ES-I3 (cell line): Measurements from ENCODE around the gene IQSEC2.

ENCODE experiments used
- H3K36me3 ChIP-seq: 2 replicates; pipeline ENCODE4 v1.6.1; 2013; ENCODE audit warnings: mild to moderate bottlenecking, low read length, control low read depth, moderate library complexity; ENCODE audit not compliant: insufficient read depth
- H3K4me1 ChIP-seq: 2 replicates; pipeline ENCODE4 v1.6.1; 2013; ENCODE audit warnings: mild to moderate bottlenecking, control low read depth, low read length; ENCODE audit not compliant: insufficient read depth
- H3K9ac ChIP-seq: 2 replicates; pipeline ENCODE4 v1.6.1; 2013; ENCODE audit warnings: low read depth, mild to moderate bottlenecking, low read length, moderate library complexity
- H3K9me3 ChIP-seq: 2 replicates; pipeline ENCODE4 v1.6.1; 2013; ENCODE audit warnings: mild to moderate bottlenecking, low read length, moderate library complexity; ENCODE audit not compliant: control insufficient read depth, insufficient read depth

IQSEC2 gene

DNA sequence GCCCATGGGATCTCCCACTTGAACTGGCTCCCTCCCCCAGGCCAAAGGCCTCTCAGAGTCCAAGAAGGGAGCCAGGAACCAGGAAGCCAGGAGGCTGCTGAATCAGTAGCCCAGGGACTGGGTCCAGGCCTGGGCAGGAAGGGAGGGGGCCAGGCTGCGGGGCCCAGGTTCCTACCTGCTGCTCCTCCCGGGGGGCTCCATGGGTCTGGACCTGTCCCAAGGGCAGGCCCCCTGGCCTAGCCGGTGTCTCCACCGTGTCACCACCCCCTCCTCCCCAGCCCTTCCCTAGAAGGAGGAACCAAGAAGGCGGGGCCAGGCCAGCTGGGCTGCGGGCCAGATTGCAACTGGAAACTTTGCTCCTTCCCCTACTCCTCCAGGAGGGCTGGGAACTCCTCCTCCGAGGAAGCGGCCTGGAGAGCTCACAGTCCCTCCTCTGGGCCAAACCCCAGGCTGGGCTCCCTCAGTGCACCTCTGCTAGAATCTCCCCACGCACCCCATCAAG lies at the start of gene IQSEC2:
Gene IQSEC2, minus strand, starts transcription at position 264 of the 502 bp plus-strand sequence.
- Histone ChIP-seq H3K4me1 (peaks cover 18% of the 10 kb centered on the region; the same call in 1 of the 2 replicates), H3K9ac (peak within 1 kb of the TSS; percentile 60), H3K36me3 (no peaks in the 10 kb centered on the region), H3K9me3 (no peaks in the 10 kb centered on the region)

- Histone ChIP-seq H3K9me3 (no peaks in the 10 kb centered on the region), H3K9ac (no peak overlapping the region), H3K36me3 (no peaks in the 10 kb centered on the region), H3K4me1 (no peaks in the 10 kb centered on the region)
Measured at GRCh38 chrX:53330331-53330730, 48.9 kb upstream of the IQSEC2 start.

DNA sequence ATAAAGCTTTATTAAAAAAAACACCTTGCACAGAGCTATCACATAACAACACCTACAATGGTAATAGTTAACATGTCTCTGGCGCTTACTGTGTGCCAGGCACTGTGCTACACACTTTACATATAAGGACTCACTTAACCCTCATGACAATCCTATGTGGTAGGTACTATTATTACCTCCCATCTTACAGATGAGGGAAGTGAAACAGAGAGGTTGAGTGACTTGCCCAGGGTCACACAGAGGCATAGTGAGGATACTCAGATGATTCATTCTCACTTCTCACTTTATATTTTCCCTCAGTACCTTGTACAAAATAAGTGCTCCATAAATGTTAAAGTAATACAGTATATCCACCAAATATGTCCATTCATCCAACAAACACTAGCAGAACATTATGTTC lies 43.4 kb upstream of the IQSEC2 start:
- Histone ChIP-seq H3K4me1 (peaks cover 10% of the 10 kb centered on the region; the same call in 1 of the 2 replicates), H3K9me3 (no peaks in the 10 kb centered on the region), H3K36me3 (no peaks in the 10 kb centered on the region), H3K9ac (no peak overlapping the region)

DNA sequence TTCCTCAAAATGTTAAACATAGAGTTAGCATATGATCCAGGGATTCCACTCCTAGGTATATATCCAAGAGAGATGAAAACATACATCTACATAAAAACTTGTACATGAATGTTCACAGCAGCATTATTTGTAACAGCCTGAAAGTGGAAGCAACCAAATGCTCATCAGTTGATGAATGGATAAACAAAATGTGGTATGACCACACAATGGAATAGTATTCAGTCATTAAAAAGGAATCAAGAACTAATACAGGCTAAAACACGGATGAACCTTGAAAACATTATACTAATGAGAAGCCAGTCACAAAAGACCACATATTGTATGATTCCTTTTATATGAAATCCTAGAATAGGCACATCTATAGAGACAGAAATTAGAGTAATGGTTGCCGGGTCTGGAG lies 42.7 kb upstream of the IQSEC2 start:
- Histone ChIP-seq H3K9me3 (no peaks in the 10 kb centered on the region), H3K9ac (no peak overlapping the region), H3K36me3 (no peaks in the 10 kb centered on the region), H3K4me1 (peaks cover 13% of the 10 kb centered on the region; the same call in 1 of the 2 replicates)

DNA sequence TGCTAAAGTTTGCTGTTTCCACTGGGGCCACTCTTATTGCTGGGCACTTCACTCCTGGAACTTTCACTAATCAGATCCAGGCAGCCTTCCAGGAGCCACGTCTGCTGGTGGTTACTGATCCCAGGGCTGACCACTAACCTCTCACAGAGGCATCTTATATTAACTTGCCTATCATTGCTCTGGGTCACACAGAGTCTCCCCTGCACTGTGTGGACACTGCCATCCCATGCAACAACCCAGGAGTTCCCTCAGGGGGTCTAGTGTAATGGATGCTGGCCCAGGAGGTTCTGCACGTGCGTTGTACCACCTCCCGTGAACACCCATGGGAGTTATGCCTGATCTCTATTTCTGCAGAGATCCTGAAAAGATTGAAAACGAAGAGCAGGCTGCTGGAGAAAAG lies 41.8 kb upstream of the IQSEC2 start:
- Histone ChIP-seq H3K36me3 (no peaks in the 10 kb centered on the region), H3K9me3 (no peaks in the 10 kb centered on the region), H3K9ac (no peak overlapping the region), H3K4me1 (peaks cover 22% of the 10 kb centered on the region; the same call in 1 of the 2 replicates)

- H3K4me1 ChIP-seq, result peaks cover 26% of the 10 kb centered on the region; the same call in 1 of the 2 replicates
- H3K9me3 ChIP-seq, result no peaks in the 10 kb centered on the region
- peak overlapping the region; percentile 8; the same call in 1 of the 2 replicates for H3K9ac ChIP-seq
- no peaks in the 10 kb centered on the region for H3K36me3 ChIP-seq
Measured at GRCh38 chrX:53321943-53322497, 40.6 kb upstream of the IQSEC2 start.

DNA sequence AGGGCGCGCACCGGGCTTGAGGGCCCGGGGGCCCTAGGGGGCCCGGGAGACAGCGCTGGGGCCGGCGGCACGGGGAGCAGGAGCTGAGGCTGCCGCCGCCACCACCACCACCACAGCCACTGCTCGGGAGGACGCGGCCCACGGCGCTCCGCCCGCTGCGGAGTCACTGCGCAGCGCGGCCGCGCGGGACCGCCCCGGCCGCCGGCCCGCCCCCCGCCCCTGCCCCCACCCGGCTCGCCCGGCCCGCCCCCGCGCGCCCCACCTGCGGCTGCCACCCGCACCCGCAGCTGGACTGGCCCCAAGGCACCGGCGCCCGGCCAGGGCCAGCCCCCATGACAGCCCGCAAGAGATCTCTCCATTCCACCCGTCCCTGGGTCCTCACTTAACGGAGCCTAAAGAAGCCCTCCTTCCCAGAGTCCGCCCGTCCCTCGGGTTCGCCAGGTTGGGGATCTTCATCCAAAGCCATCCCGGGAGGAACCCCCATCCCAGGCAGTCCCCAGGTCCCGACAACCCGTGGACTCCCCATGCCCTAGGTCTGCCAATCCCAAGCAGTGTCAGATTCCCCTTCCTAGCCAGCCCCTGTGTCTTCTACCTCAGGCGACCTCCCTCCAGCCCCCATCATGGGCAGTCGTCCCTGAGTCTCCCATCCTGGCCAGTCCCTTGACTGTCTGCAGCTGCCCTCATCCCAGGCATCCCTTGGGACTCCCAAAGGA lies 40.0 kb upstream of the IQSEC2 start:
- no peaks in the 10 kb centered on the region for H3K36me3 ChIP-seq
- H3K9me3 ChIP-seq, result no peaks in the 10 kb centered on the region
- peak overlapping the region; percentile 44; the same call in 1 of the 2 replicates for H3K9ac ChIP-seq
- peaks cover 28% of the 10 kb centered on the region; the same call in 1 of the 2 replicates for H3K4me1 ChIP-seq

- Histone ChIP-seq H3K36me3 (no peaks in the 10 kb centered on the region), H3K9me3 (no peaks in the 10 kb centered on the region), H3K9ac (peak overlapping the region; percentile 44; the same call in 1 of the 2 replicates), H3K4me1 (peaks cover 28% of the 10 kb centered on the region; the same call in 1 of the 2 replicates)
Measured at GRCh38 chrX:53320543-53321229, 39.3 kb upstream of the IQSEC2 start.

DNA sequence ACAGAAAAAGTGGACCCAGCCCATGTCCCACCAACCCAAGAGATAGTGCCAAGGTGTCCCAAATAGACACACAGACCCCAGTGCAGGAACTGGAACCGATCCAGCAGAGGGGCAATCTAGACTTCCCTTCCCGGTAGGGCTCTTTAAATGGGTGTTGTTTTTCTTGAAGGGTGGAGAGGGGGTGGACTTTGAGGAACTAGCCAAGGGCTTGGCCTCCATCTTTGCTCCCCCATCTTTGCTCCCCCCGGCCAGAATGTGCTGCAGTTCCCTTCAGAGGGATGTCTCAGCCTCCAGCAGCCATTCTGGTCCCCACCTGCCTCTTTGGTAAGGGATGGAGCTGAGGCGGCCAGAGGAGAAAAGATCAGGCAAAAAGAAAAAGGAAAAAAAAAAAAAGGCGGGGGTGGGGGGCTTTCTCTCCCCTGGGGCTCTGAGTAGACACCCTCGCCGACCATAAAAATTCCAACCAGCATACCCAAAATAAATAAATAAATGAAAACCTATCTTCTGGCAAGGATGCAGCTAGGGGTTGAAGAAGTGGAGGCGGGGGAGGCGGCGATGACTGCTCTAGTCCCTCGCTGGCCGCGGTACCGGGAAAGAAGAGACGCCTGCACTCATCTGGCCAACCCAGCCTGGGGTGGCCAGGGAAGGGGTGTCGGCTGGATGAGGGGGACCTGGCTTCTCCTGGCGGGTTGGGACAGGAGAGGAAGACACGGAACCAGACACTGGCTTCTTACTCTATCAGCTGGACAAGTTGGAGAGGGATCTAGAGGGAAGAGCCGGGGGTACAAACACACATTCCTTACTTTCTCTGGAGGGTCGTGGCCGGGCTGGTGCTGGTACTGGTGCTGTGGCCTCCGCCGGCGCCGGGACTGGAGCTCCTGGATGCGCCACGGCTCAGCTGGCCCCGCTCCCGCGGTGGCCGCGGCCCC lies 38.5 kb upstream of the IQSEC2 start:
- Histone ChIP-seq H3K4me1 (peaks cover 28% of the 10 kb centered on the region; the same call in 1 of the 2 replicates), H3K9ac (peak overlapping the region; percentile 44), H3K9me3 (no peaks in the 10 kb centered on the region), H3K36me3 (no peaks in the 10 kb centered on the region)

DNA sequence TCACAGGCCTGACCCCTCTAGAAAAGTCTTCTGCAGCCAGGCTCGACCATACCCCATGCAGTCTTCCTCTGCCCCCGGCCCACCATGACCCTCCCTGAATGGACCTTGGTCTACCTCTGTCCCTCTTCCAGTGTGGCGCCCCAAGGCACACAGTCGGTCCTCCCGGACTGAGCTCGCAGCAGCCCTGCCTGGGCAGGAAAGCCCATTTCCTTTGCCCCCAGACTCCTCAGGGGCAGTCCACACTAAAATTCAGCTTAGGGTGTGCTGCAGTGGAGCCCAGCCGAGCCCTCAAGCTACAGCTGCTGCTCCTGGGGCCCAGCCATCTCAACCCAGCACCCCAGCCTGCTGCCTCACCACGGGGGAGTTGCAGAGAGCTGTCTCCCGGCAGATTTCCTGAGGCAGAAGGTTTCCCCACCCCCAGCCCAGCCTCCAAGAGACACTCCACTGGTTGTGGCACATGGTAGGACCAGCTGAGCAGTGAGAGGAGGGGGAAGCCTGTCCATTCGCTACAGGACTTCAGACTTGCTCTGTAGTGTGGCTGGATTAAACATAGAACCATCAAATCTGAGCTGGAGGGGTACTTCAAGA lies 37.5 kb upstream of the IQSEC2 start:
- Histone ChIP-seq H3K4me1 (peaks cover 28% of the 10 kb centered on the region; the same call in 1 of the 2 replicates), H3K9ac (no peak overlapping the region; the same call in 1 of the 2 replicates), H3K9me3 (no peaks in the 10 kb centered on the region), H3K36me3 (no peaks in the 10 kb centered on the region)

DNA sequence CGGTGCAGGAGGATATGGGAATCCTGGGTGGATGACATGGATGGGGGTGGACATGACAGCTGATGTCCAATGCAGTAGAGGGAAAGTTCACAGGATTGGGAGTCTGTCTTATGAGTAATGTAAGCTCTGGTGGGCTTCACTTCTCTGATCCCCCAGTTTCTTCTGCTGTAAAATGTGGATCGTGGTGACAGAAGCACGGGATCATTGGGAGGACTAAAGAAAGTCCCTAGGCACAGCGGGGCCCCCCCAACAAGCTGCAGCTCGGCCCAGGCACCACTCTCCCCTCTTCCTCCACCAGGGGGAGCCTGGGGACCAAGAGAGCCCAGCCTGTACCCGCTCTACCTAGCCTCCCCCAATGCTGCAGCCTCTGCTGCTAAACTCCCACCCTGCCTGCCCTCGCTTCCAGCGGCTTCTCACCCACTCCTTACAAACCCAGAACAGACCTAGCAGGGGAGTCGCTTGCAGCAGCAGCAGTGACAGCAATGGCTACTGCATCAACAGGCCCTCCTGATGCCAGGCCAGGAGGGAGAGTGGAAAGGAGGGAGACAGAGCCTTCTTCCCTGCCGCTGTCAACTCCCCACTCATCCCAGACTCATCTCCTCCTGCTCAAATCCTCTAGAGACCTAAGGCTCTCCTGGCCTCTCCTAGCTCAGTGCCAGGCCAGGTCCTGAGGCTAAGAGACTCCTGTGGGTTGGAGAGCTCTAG lies 36.1 kb upstream of the IQSEC2 start:
- Histone ChIP-seq H3K9me3 (no peaks in the 10 kb centered on the region), H3K9ac (no peak overlapping the region), H3K36me3 (no peaks in the 10 kb centered on the region), H3K4me1 (peaks cover 30% of the 10 kb centered on the region; the same call in 1 of the 2 replicates)

DNA sequence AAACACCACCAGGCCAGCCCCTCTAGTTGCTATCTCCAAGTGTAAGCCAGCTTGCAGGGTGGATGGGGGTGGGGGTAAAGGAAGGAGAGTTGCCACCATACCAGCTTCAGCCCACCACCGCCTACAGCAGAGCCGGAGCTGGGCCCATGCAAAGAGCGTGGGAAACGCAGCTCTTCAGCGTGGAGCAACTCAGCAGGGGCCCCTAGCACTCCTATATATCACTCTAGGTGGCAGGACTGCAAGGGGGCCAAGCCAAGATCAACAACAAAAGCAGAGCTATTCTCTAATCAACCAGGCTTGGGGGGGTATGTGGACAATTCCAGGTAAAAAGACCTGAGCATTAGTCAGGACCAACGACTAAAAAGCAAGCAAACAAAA lies 35.5 kb upstream of the IQSEC2 start:
- Histone ChIP-seq H3K9me3 (no peaks in the 10 kb centered on the region), H3K36me3 (no peaks in the 10 kb centered on the region), H3K4me1 (peaks cover 24% of the 10 kb centered on the region; the same call in 1 of the 2 replicates), H3K9ac (no peak overlapping the region)
